H7 (cell line): ENCODE results near the gene HARS2. TPM values are rescaled to one million over a fixed set of nuclear protein-coding genes. Genes with fewer than 3 reads are reported as not detected.
"Not testable (repeated sequence)": the region's sequence is repeated elsewhere in the genome, so short reads cannot be mapped to it uniquely, and the experiment has no call there.

ENCODE experiments used
- DNase-seq: peaks from one replicate; pipeline ENCODE4 v3.0.0; 2012
- H3K27me3 ChIP-seq: 2 replicates; pipeline ENCODE4 v1.6.0; 2011; ENCODE audit warnings: mild to moderate bottlenecking, low read length; ENCODE audit not compliant: control insufficient read depth, insufficient read depth
- H3K36me3 ChIP-seq: replicated peaks from 2 replicates; pipeline ENCODE4 v1.5.1; 2011; ENCODE audit warnings: low read length; ENCODE audit not compliant: control insufficient read depth, insufficient read depth
- H3K4me3 ChIP-seq: 2 replicates; pipeline ENCODE4 v1.5.1; 2011; ENCODE audit warnings: low read depth, mild to moderate bottlenecking, control low read depth, low read length, moderate library complexity; ENCODE audit not compliant: insufficient read depth
- total RNA-seq: library from RNA; depleted of rRNA; stranded (reverse); fragments of >200 nt; shearing (Covaris generic); gene quantifications from 2 replicates; pipeline ENCODE4 v1.2.3, GENCODE V29; 2014

HARS2 gene
- total RNA-seq, 1 experiment from 2014 or later, result 31.8 TPM

DNA sequence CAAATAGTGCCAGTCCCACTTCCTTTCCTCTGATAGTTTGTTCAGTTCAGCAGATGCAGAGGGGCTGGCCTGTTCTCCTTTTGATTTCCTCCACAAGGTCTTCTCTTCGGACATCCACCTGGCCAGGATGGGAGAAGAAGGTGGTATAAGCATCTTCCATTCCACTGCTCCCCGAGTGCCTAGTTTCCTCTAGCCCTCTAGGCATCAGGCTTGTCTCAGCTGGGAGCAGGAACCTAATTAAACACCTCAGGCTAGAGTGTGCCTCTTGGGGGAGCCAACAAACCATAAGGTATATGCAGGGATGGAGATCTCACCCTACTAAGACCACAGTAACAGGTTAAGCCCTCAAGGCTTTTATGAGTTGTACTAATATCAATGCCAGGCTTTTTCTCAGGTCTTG is 17.0 kb upstream of the HARS2 start:
- Histone ChIP-seq H3K4me3 (no peak overlapping the region), H3K27me3 (no peaks in the 10 kb centered on the region), H3K36me3 (peaks cover 26% of the 10 kb centered on the region)
- peak; percentile 23 for DNase-seq

DNA sequence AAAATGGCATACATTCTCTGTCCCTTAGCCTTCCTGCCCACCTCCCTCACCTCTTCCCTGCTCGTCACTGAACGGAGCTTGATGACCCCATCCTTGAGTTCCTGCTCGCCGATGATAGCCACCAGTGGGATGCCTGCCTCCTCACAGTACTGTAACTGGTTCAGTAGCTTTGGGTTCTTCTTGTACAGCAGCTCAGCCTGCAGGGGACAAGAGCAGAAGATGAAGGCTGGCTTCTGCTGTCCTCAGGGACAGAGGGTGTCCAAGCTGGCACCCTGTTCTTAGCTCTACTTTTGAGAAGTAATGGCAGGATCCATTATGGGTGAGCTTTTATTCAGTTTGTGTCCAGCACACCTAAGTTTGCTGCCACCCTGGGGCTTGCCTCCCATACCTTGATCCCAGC is 16.6 kb upstream of the HARS2 start:
- Histone ChIP-seq H3K27me3 (no peaks in the 10 kb centered on the region), H3K36me3 (peaks cover 27% of the 10 kb centered on the region), H3K4me3 (no peak overlapping the region)
- DNase-seq, result no peak

DNA sequence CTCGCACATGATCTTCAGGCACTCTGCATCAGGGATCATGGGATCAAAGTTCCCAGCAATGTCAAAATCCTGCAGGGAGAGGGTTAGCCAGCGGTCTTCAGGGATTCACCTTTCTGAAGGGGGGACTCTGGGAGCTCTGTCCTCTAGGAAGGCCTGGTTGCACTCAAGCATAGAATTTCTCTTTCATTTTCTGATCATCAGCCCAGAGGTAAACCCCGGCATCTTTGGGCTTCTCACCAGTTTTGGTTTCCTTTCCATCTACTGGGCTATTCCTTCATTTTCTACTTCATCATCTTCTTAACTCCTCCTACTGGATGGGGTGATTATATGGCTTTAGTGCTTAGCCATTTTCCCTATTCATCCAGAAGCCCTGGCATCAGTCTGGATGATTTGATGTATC is 13.3 kb upstream of the HARS2 start:
- DNase-seq, result no peak
- H3K36me3 ChIP-seq, result peaks cover 23% of the 10 kb centered on the region

DNA sequence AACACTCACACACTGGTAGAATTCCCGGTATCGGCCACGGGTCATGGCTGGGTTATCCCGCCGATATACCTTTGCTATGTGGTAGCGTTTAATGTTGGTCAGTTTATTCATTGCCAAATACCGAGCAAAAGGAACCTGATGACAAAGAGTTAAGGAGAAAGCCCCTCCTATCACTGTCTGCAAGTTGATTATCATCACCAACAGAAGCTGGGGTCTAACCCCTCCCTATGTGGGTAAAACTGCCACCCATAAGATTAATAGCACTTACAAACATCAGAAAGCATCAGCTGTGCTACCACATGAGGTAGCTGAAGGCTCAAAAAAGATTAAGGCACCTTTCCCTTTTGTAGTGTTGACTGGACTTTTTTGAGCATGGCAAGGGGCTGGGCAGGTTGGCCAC is 12.3 kb upstream of the HARS2 start:
- Histone ChIP-seq H3K4me3 (no peak overlapping the region), H3K27me3 (no peaks in the 10 kb centered on the region), H3K36me3 (peaks cover 23% of the 10 kb centered on the region)
- DNase-seq, result no peak

More for the DNA sequence above, 13.3 kb upstream of the HARS2 start:
- H3K4me3 ChIP-seq, result no peak overlapping the region
- no peaks in the 10 kb centered on the region for H3K27me3 ChIP-seq

DNA sequence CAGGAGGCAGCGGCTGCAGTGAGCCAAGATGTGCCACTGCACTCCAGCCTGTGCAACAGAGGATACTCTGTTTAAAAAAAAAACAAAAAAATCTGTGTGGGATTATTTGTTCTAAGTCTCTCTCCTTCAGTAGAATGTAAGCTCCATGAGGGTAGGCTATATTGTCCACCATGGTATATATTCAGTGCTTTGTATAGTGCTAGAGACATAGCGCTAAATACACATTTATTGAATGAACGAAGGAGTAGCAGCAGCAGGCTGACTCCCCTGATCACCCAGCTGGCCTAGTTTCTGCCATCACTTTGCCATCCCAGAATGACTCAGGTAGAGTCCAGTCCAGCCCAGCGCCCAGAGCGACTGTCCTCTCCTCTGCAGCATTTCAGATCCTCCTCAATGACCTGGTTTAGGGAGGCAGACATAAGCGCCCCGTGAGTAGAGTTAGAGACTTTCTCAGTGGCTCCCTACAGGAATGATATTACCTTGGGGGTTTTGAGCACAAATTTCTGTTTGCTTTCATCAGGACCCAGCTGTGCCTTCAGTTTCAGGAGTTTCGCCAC is 801 bp upstream of the HARS2 start:
- Histone ChIP-seq H3K27me3 (no peaks in the 10 kb centered on the region), H3K36me3 (peaks cover 14% of the 10 kb centered on the region), H3K4me3 (peak overlapping the region; percentile 89)
- DNase-seq, result no peak

DNA sequence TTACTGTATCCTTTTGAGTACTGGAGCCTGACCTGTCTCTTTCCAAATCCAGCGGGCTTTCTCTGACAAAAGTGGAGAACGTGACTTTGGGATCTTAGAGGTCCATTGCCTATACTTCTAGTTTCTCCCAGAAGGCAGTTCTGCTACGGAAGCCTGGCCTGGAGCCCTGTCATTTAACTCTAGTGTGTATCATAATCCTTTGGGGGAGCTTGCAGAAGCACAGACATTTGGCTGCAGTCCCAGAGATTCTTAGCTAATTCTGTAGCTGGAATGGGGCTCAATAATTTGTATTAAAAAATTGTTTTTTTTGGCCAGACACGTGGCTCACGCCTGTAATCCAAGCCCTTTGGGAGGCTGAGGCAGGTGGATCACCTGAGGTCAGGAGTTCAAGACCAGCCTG is 3.0 kb downstream of the HARS2 start:
- Histone ChIP-seq H3K36me3 (peaks cover 42% of the 10 kb centered on the region), H3K27me3 (no peaks in the 10 kb centered on the region), H3K4me3 (no peak overlapping the region)
- DNase-seq, result no peak

DNA sequence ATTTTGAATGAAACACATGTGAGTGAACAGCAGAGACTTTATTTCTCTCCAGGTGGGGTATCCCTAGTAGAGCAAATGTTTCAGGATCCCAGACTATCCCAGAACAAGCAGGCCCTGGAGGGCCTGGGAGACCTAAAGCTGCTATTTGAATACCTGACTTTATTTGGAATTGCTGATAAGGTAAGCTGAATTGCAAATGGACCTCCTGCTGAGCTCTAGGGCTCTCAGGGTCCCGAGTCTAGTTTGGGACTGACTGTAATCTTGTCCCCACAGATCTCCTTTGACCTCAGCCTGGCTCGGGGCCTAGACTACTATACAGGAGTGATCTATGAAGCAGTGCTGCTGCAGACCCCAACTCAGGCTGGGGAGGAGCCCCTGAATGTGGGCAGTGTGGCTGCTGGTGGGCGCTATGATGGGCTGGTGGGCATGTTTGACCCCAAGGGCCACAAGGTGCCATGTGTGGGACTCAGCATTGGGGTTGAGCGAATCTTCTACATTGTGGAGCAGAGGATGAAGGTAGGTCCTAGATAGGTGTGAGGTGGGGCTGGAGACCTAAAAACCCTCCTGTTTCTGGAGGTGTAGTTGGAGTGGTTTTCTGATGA is 5.7 kb downstream of the HARS2 start:
- DNase-seq, result no peak
- Histone ChIP-seq H3K36me3 (peaks cover 42% of the 10 kb centered on the region), H3K4me3 (no peak overlapping the region), H3K27me3 (no peaks in the 10 kb centered on the region)

DNA sequence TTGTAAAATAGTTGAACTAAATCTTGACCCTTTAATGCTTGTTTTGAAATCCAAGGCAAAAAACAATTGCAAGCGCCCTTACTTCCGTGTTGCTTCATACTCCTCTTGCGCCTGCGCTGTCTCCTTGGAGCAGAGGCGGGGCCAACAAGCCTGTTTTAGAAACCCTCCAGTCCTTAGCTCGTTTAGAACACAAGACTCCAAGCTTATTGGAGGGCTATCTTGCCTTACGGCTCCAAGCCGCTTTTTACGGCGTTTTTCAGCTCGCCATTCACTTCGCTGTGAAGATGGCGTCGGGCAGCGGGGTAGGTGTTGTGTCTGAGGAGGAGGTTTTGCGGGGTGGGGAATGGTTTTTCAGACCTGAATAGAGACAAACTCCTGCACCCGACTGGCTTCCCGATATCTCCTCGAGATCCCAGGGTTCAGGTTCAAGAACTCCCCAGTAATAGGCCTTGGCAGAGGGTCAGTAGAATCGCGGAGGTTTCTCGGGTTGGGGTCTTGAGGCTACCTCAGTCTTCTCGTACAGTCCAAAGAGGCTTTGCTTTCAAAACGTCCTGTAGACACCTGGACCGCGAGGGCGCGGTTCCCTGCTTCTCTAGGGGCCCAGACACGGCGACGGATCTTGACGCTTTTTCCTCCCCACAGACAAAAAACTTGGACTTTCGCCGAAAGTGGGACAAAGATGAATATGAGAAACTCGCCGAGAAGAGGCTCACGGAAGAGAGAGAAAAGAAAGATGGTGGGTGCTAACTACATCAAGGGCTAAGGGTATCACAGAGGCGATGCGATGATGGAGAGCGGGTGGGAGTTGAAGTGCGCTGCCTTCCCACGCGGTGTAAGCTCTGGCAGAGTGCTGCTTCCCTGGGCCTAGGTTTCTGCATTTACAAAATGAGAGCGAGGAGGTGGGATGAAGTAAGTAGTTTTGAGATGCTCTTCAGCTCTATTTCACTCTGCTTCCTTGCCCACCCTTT is 9.2 kb downstream of the HARS2 start, which contains the start of gene ZMAT2:
ZMAT2 (plus strand) TSS at position 271 of the 968 bp plus-strand sequence; CDS start at position 285, 14 bp downstream.
- peak; percentile 91 for DNase-seq
- Histone ChIP-seq H3K4me3 (peak within 1 kb of the TSS; percentile 80), H3K27me3 (no peaks in the 10 kb centered on the region), H3K36me3 (peaks cover 46% of the 10 kb centered on the region)

DNA sequence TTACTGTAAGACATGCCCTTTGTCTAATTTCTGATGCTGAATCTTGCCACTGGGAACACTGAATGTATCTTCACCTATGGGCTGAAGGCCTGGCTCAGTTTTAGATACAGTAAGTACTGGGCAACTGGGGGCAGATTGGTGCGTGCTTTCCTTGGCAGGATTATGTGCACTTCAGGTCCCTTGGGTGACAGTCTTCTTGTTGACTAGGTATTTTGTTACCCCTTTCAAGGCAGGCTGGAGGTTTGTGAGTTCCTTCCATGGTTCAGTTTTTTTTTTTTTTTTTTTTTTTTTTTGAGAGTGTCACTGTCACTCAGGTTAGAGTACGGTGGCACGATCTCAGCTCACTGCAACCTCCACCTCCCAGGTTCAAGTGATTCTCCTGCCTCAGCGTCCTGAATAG is 16.6 kb downstream of the HARS2 start:
- DNase-seq, result no peak
- peaks cover 16% of the 10 kb centered on the region for H3K36me3 ChIP-seq
- no peaks in the 10 kb centered on the region for H3K27me3 ChIP-seq
- H3K4me3 ChIP-seq, result no peak overlapping the region

DNA sequence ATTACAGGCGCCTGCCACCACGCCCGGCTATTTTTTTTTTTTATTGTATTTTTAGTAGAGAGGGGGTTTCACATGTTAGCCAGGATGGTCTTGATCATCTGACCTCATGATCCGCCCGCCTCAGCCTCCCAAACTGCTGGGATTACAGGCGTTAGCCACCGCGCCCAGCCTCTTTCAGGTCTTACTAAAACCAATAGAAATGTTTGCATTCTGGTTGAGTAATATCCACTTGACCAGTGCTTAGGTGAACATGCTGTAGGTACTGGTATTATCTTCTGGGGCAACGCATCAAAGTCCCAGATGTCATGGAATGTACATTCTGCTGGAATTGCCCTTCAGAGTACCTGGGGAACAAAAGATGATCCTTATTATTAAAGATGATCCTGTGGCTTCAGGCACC is 17.5 kb downstream of the HARS2 start:
- not testable (repeated sequence) for DNase-seq, H3K27me3 ChIP-seq, H3K4me3 ChIP-seq
- H3K36me3 ChIP-seq, result peaks cover 12% of the 10 kb centered on the region

DNA sequence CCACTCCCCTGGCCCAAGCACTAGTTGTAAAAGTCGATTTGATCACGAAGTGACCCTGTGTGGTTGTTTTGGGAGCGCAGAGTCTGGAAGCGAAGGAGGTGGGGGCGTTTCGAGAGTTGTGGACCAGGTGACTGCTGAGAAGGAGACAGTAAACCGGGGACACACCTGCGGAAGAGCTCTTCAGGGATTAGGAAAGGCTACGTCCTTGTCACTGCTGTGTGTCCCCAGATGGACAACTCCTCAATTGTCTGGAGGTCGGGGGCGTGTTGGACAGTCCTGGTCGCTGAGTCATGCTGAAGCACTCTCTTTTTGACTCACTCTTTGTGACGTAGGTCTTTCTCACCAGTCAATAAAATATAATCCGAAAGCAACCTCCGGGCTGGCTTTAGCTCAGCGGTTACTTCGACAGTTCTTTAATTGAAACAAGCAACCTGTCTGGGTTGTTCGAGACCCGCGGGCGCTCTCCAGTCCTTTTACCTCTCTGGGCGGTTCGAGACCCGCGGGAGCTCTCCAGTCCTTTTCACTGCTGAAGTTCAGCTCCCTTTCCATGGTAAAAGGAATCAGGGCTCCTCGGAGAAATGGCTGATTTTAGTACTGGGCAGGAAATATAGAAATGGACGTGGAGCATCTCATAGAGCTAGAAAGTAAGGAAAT is 19.8 kb downstream of the HARS2 start:
- no peaks in the 10 kb centered on the region for H3K27me3 ChIP-seq
- peak overlapping the region; percentile 74 for H3K4me3 ChIP-seq
- no peaks in the 10 kb centered on the region for H3K36me3 ChIP-seq
- peak; percentile 59 for DNase-seq

DNA sequence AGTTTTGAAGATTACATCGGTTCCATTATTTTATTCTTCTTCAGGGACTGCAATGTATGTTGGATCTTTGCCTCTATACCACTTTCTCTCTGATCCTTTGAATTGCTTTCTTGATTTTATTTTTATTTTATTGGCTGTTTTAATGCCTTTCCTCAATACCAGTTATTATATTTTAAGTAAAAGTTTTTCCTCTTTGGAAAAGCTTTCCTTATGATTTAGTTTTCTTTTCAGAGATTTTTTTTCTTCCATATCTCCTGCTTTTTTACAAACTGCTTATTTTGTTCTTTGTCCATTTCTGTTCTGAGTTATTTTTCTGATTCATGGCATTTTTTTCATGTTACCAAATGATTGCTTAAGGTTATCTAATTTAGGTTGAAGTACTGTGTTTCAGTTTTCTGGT is 20.5 kb downstream of the HARS2 start:
- no peaks in the 10 kb centered on the region for H3K27me3 ChIP-seq
- H3K4me3 ChIP-seq, result no peak overlapping the region
- DNase-seq, result no peak
- H3K36me3 ChIP-seq, result no peaks in the 10 kb centered on the region

DNA sequence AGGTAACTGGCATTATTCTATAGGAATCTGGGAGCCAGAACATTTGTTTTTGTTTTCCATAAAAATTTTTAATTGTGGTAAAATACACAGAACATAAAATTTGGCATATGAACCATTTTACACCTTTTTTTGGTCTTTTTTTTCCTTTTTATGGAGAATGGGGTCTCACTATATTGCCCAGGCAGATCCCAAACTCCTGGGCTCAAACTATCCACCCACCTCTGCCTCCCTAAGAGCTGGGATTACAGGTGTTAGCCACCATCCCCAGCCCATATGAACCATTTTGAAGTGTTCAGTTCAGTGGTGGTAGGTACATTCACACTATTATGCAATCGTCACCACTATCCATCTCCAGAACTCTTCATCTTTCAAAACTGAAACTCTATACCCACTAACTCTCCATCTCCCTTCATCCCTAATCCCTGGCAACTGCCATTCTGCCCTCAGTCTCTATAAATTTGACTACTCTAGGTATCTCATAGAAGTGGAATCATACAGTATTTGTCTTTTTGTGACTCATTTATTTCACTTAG is 22.4 kb downstream of the HARS2 start:
- H3K36me3 ChIP-seq, result no peaks in the 10 kb centered on the region
- H3K27me3 ChIP-seq, result no peaks in the 10 kb centered on the region
- no peak overlapping the region for H3K4me3 ChIP-seq
- no peak for DNase-seq

DNA sequence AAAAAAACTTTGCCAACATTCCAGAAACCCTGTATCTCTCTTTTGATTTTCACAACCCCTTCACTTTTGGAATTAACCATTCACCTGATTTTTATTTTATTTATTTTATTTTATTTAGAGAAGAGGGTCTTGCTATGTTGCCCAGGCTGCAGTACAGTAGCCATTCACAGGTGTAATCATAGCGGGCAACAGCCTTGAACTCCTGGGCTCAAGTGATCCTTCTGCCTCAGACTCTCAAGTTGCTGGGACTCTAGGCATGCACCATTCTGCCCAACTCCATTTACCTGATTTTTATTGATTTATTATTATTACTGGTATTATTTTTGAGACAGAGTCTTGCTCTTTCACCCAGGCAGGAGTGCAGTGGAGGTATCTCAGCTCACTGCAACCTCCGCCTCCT is 25.0 kb downstream of the HARS2 start:
- H3K36me3 ChIP-seq, DNase-seq, H3K4me3 ChIP-seq, H3K27me3 ChIP-seq: not testable (repeated sequence)
